ENCODE measurements around the gene PEPD. TPM values are rescaled to one million over a fixed set of nuclear protein-coding genes. Genes with fewer than 3 reads are reported as not detected.

Gene PEPD
- total RNA-seq, 2 experiments from 2014 or later: 29.3 to 30.6 TPM

DNA sequence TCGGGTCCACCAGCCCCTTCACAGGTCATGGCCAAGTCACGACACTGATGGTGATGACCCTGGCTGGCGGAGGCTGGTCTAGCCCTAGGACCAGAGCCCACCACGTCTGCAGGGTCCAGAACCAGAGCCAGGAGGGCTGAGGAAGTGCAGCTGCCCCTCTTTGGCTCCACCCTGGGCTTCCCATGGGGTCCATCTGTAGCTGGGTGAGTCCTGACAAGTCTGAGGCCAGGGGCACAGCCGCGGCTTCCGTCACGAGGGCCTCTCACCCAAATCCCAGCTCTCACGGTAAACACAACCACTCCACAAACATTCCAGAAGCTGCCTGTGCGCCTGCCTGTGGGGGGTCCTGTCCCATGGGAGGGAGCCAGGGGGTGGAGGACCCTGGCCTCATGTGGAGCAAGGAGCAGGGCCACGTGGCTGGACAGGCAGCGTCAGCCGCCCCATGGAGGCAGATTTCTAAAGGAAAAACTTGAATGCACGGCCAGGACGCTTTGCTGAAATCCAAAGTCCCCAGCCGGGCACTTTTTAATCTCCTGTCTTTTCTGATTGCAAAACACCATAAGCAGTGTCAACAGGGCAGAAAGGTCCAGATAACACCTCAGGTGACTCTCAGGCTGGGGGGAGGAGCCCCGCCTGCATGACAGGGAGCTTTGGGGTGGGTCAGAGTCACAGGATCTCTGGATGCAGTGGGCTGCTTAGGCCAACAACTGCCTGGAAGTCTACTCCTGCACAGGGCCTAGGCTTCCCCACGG is 118.2 kb downstream of the PEPD start:
- DNase-seq: no peak
- CTCF ChIA-PET: interaction anchor here (1.7 to 3.8 kb wide), 3 partner anchors 13 to 219 kb away, joined by 4 to 56 read pairs (median 5); no protein-coding TSS in a partner anchor
- intact Hi-C loops (cut with micrococcal nuclease): no loop called here

DNA sequence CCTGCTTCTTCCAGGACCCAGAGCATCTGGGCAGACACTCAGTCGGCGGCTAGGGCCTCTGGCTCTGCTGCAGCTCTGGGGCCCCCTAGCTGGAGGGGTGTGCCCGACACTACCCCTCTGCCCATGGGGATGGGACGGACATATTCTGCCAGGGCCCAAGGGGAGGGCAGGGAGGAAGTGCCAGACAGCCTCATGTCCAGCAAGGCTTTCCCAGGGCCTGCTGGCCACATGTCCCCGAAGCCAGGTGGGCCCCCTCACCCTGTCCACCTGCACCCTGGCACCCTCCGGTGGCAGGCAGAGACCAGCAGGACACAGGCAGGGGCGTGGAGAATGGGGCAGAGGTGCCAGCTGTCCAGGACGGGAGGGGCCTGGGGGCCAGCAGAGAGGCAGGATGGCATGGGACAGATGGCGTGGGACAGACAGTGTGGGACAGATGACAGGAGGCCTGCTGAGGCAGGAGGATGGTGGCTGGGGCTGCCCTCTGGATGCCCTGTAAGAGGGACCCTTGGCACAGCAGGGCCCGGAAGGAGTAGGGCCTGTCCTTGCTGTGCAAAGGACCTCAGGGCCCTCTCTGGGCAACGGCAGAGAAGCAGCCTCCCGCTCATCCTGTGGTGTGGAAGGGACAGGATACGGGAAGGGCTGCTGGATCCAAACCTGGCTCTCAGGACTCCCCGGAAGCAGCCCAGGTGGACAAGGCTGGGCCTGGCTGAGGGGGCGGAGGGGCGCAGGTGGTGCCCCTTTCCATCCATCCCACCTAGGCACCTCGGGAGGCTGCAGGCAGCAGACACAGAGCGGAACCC is 119.0 kb downstream of the PEPD start:
- Mint-ChIP-seq H3K36me3 (no peaks in the 10 kb centered on the region), H3K4me3 (no peak overlapping the region), H3K4me1 (ENCODE audit: low read depth) (peaks cover 4% of the 10 kb centered on the region), H3K27ac (no peak overlapping the region), H3K9me3 (no peaks in the 10 kb centered on the region), H3K27me3 (no peaks in the 10 kb centered on the region)
- intact Hi-C loops (cut with micrococcal nuclease): no loop called here
- POLR2A ChIA-PET: no interaction called here
- DNase-seq: no peak
- CTCF ChIA-PET: interaction anchor here (1.7 kb wide), 1 partner anchor 13 kb away, joined by 4 read pairs; no protein-coding TSS in a partner anchor

More for the DNA sequence above, 118.2 kb downstream of the PEPD start:
- no peak overlapping the region for H3K27ac Mint-ChIP-seq
- no peak overlapping the region for H3K4me3 Mint-ChIP-seq
- peaks cover 4% of the 10 kb centered on the region for H3K4me1 Mint-ChIP-seq (ENCODE audit: low read depth)
- POLR2A ChIA-PET: no interaction called here
- no peaks in the 10 kb centered on the region for H3K36me3 Mint-ChIP-seq
- no peaks in the 10 kb centered on the region for H3K9me3 Mint-ChIP-seq
- no peaks in the 10 kb centered on the region for H3K27me3 Mint-ChIP-seq

DNA sequence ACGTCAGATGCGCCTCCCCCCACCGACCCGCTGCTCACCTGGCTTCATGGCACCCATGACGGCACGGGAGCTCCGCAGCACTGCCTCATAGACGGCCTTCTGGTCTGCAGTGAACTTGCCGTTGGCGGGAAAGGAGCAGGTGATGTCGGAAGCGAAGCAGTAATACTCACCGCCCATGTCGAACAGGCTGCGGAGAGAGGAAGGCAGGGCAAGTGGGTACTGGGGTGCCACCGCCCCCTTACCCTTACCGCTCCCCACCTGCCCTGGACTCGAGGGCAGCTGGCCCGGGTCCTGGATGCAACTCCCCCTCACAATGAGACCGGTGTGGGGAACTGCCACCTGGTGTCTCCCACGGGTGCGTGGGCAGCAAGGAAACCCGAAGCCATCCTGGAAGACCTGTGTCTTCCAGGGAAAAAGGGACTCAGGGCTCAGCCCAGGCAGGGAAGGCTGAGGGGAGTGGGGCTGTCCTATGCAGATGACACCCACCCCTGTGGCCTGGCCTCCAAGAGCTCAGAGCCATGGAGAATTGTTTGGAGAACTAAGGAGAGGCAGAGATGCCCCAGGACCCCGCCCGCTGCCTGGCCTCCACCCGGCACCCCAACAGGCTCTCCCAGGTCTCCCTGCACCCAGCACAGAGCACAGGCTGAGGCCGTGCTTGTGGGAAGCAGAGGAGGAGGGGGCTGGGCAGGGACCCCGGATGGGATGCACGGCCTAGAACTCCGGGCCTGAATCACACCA is 119.7 kb downstream of the PEPD start:
- H3K4me1 Mint-ChIP-seq (ENCODE audit: low read depth): peaks cover 4% of the 10 kb centered on the region
- intact Hi-C loops (cut with micrococcal nuclease): no loop called here
- H3K36me3 Mint-ChIP-seq: no peaks in the 10 kb centered on the region
- no peak for DNase-seq
- no peak overlapping the region for H3K27ac Mint-ChIP-seq
- H3K9me3 Mint-ChIP-seq: no peaks in the 10 kb centered on the region
- no peaks in the 10 kb centered on the region for H3K27me3 Mint-ChIP-seq
- CTCF ChIA-PET: no interaction called here
- H3K4me3 Mint-ChIP-seq: no peak overlapping the region
- POLR2A ChIA-PET: no interaction called here

DNA sequence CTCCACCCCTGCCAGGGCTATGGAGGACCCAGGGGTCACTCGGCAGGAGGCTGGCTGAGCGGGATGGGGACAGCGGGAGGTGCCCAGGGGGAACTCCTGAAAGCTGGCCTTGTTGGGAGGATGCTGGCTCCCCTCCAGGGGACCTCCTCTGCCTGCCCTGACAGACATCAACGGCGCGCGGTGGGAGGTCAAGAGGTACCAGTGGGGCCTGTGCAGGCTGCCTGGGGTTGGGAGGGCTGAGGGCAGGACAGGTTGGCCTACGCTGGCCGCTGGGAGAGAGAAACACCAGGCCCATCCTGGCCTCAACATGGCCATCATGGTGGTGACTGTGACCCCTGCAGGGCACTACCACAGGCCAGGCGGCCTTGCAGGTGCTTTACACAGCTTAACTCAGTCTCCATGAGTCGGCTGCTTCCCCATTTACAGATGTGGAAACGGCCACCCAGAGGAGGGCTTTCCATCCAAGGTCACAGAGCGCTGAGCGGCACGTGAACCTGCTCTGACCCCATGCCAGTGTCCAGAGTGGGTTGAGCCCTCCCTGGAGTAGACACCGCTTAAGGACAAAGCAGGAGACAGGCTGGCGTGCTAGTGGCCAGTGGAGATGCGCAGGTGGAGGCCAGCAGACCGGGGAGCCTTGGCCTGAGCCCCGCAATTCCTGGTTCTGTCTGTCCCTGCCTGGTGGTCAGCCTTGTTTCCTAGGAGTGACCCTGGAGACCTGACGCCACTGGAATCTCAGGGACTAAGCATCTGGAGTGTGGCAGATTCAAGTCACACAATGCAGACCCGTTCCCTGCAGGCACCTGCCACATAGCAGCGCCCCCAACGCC is 120.5 kb downstream of the PEPD start:
- no peak for DNase-seq
- no peaks in the 10 kb centered on the region for H3K27me3 Mint-ChIP-seq
- H3K4me3 Mint-ChIP-seq: no peak overlapping the region
- H3K36me3 Mint-ChIP-seq: no peaks in the 10 kb centered on the region
- POLR2A ChIA-PET: no interaction called here
- peaks cover 1% of the 10 kb centered on the region for H3K4me1 Mint-ChIP-seq (ENCODE audit: low read depth)
- intact Hi-C loops (cut with micrococcal nuclease): no loop called here
- H3K27ac Mint-ChIP-seq: no peak overlapping the region
- no peaks in the 10 kb centered on the region for H3K9me3 Mint-ChIP-seq
- CTCF ChIA-PET: interaction anchor here (1.2 kb wide), 1 partner anchor 165 kb away, joined by 4 read pairs; no protein-coding TSS in a partner anchor

- no peaks in the 10 kb centered on the region for H3K4me1 Mint-ChIP-seq (ENCODE audit: low read depth)
- no peaks in the 10 kb centered on the region for H3K36me3 Mint-ChIP-seq
- no peak for DNase-seq
- H3K27me3 Mint-ChIP-seq: no peaks in the 10 kb centered on the region
- H3K4me3 Mint-ChIP-seq: no peak overlapping the region
- intact Hi-C loops (cut with micrococcal nuclease): no loop called here
- ChIA-PET CTCF (interaction anchor here (1.2 to 1.8 kb wide), 3 partner anchors 8 to 164 kb away, joined by 4 read pairs; no protein-coding TSS in a partner anchor), POLR2A (interaction anchor here (1.2 kb wide), 1 partner anchor 26 kb away, joined by 4 read pairs; no protein-coding TSS in a partner anchor)
- no peaks in the 10 kb centered on the region for H3K9me3 Mint-ChIP-seq
- no peak overlapping the region for H3K27ac Mint-ChIP-seq
These were observed 121.6 kb downstream of the PEPD start for GRCh38 chr19:33399745-33400681.

- H3K4me3 Mint-ChIP-seq: no peak overlapping the region
- CTCF ChIA-PET: interaction anchor here (1.2 to 1.8 kb wide), 3 partner anchors 9 to 163 kb away, joined by 4 read pairs; no protein-coding TSS in a partner anchor
- no peak overlapping the region for H3K27ac Mint-ChIP-seq
- POLR2A ChIA-PET: interaction anchor here (1.2 kb wide), 1 partner anchor 25 kb away, joined by 4 read pairs; no protein-coding TSS in a partner anchor
- intact Hi-C loops (cut with micrococcal nuclease): no loop called here
- H3K36me3 Mint-ChIP-seq: no peaks in the 10 kb centered on the region
- no peaks in the 10 kb centered on the region for H3K27me3 Mint-ChIP-seq
- no peaks in the 10 kb centered on the region for H3K9me3 Mint-ChIP-seq
- no peak for DNase-seq
- H3K4me1 Mint-ChIP-seq (ENCODE audit: low read depth): no peaks in the 10 kb centered on the region
These were observed 122.4 kb downstream of the PEPD start for GRCh38 chr19:33399081-33399744.

DNA sequence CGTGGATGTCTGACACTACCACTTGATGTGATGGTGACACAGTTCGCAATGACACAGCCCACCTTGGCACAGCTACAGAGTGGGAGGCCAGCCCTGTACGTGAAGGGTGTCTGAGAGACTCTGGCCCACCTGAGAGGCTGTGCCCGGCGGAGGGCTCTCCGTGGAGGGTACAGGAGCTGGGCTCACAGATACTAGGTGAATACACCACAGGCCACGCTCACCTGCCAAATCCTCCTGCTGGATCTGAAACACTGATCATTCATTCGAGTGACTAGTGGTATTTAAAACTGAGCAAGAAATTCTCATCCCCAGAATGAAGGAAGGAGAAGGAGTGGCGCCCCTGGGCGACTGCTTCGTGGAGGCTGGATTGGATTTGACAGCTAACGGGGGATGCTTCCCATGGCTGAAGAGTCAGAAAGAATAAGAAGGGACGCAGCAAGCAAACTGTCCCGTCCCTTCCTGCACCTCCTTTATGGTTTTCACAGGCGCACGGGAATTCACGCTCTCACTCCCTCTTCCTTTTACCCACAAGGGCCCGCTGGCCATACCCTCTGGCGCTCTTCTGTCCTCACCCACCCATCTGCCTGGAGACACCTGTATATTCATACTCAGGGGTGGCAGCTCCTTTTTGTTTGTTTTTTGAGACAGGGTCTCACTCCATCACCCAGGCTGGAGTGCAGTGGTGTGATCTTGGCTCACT is 123.1 kb downstream of the PEPD start:
- no peaks in the 10 kb centered on the region for H3K27me3 Mint-ChIP-seq
- no peak overlapping the region for H3K4me3 Mint-ChIP-seq
- H3K36me3 Mint-ChIP-seq: no peaks in the 10 kb centered on the region
- no peak overlapping the region for H3K27ac Mint-ChIP-seq
- H3K4me1 Mint-ChIP-seq (ENCODE audit: low read depth): no peaks in the 10 kb centered on the region
- POLR2A ChIA-PET: no interaction called here
- no peak for DNase-seq
- intact Hi-C loops (cut with micrococcal nuclease): no loop called here
- CTCF ChIA-PET: interaction anchor here (0.8 to 1.8 kb wide), 4 partner anchors 8 to 163 kb away, joined by 3 to 4 read pairs (median 4); no protein-coding TSS in a partner anchor
- H3K9me3 Mint-ChIP-seq: no peaks in the 10 kb centered on the region

GRCh38 chr19:33397536-33398360 is 123.8 kb downstream of the PEPD start:
- ChIA-PET POLR2A (no interaction called here), CTCF (interaction anchor here (0.6 to 1.4 kb wide), 4 partner anchors 9 to 162 kb away, joined by 3 to 5 read pairs (median 4); no protein-coding TSS in a partner anchor)
- H3K4me1 Mint-ChIP-seq (ENCODE audit: low read depth): no peaks in the 10 kb centered on the region
- H3K27me3 Mint-ChIP-seq: no peaks in the 10 kb centered on the region
- H3K9me3 Mint-ChIP-seq: no peaks in the 10 kb centered on the region
- no peaks in the 10 kb centered on the region for H3K36me3 Mint-ChIP-seq
- no peak for DNase-seq
- H3K4me3 Mint-ChIP-seq: no peak overlapping the region
- intact Hi-C loops (cut with micrococcal nuclease): no loop called here
- H3K27ac Mint-ChIP-seq: no peak overlapping the region

DNA sequence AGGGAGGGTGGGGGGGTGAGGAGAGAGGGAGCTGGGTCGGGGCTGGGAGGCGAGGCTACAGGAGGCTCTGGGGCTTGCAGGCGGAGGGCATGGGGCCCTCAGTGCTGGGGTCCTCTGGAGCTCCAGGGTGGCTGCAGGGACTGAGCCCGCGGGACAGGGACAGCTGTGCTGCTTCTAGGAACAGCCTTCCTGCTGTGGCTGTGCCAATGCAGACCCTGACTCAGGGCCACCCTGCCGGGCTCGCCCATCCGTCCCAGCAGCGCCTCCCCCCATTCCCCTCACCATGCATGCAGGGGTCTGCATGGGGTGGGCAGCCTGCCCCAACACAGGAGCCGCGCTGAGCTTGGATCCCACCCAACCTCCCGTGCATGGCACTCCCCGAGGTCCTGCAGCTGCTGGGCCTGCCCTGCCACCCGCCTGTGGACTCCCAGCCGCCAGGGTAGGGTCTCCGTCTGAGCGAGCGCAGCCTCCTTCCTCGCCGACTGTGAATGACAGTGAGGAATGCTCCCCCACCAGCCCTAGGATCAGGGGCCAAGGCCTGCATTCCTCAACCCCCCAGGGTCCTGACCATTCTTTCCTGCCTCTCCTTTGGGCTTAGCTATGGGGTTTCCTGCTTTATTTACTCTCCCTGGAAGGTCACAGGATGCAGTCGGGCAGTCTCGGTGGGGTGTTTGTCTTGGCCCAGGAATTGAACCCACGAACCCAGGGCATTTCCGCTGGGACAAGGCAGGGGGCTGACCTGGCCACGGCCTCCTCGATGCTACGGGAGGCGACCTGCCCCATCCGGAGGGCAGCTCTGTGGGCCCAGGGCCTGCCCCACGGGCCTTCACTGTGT is 124.7 kb downstream of the PEPD start:
- H3K27me3 Mint-ChIP-seq: no peaks in the 10 kb centered on the region
- H3K36me3 Mint-ChIP-seq: no peaks in the 10 kb centered on the region
- H3K9me3 Mint-ChIP-seq: no peaks in the 10 kb centered on the region
- POLR2A ChIA-PET: no interaction called here
- no peak overlapping the region for H3K4me3 Mint-ChIP-seq
- CTCF ChIA-PET: interaction anchor here (0.6 to 1.4 kb wide), 4 partner anchors 10 to 381 kb away, joined by 3 to 5 read pairs (median 4); no protein-coding TSS in a partner anchor
- DNase-seq: no peak
- H3K4me1 Mint-ChIP-seq (ENCODE audit: low read depth): no peaks in the 10 kb centered on the region
- intact Hi-C loops (cut with micrococcal nuclease): no loop called here
- no peak overlapping the region for H3K27ac Mint-ChIP-seq
